Glomerular visceral epithelial cell (primary cell): ENCODE measurements around the gene FAM8A1.
A peak's percentile ranks its signal among the peaks of the same experiment; 100 is the strongest.

ENCODE experiments used
- DNase-seq: peaks from one replicate; pipeline ENCODE4 v3.0.0-alpha.2; 2016; ENCODE audit errors: extremely low spot score

Gene FAM8A1

GRCh38 chr6:17600527-17601385 lies 654 bp downstream of the FAM8A1 start:
- peak; percentile 48 for DNase-seq

DNA sequence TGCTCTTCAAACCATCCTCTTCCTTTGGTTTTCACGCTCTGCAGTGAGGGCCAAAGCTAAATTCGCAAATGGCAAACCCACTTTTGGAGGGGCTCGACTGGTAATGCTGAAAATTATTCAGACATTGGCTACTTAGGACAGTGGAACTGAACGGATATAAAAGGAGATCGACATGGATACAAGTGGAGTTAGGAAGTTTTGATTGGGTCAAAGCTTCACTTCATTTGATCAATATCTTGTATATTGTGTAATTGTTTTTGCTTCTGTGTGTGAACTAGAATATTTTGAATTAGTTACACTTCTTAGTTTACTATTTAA lies 1.2 kb downstream of the FAM8A1 start:
- no peak for DNase-seq

DNA sequence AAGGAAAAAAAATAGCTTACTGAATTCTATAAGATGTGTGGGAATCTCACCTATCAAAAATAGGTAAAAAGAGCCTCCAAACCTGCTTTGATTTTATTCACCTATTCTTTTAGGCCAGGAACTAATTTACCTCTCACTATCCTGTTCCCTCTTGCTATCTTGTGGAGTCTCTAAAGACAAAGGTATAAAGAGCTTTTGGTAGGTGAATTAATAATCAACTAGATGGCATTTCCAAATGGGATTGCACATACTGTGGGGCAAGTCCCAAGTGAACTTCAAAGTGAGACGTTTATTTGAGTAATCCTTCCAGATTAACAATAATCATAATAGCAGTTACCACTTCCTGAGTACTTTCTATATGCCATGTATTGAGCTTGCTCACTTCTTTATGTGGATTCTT lies 2.8 kb downstream of the FAM8A1 start:
- DNase-seq: peak; percentile 26

DNA sequence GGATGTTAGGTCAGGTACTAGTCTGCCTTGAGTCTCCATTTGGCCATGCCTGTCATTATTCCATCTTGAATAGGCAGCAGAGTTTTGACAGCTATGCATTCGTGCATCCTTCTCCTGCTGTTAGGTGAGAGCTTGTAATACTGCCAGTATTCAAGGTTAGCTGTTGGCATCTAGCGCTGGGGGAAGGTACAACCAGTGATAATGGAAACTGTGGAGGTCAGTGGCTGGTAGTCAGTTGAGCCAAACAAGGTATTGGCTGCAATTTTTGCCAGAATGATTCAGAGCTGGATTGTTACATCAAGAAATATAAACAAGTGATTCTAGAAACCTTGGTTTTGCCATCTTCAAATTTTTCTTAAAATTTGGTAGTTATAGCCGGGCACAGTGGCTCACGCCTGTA lies 6.5 kb downstream of the FAM8A1 start:
- no peak for DNase-seq

DNA sequence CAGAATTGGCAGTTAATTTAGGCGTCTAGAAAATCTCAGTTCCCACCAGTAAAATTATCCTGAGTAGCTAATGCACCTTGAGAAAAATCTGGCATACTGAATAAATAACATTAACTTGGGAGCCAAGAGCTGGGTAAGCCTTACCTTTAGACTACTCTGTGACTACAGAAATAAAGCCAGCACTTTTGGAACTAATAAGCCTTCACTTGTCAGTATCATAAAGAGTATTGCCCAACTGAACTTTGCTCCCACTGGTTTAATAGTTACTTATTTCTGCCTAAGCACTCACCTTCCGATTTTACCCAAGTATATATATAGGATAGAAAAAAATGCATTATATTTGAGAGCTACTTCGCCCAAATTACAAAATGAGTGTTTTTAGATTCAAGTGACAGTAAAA lies 10.7 kb downstream of the FAM8A1 start:
- DNase-seq: no peak

DNA sequence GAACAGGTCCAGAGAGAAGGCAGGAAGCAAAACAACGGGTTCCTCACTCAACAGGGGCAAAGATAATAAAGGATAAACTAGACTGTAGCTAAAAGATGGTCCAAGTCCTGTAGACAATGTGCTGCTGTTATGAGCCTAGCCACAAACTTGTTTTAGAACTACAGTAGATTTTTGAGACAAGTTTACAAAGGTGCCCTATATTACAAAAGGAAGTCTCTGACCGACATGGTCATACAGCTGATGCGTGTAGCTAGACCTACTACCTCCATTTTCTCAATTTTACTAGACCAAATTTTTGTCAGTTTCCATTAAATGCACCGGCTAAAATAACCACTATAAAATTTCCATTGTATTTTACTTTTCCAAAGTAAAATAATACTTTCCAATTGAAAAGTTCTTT lies 11.9 kb downstream of the FAM8A1 start:
- no peak for DNase-seq

DNA sequence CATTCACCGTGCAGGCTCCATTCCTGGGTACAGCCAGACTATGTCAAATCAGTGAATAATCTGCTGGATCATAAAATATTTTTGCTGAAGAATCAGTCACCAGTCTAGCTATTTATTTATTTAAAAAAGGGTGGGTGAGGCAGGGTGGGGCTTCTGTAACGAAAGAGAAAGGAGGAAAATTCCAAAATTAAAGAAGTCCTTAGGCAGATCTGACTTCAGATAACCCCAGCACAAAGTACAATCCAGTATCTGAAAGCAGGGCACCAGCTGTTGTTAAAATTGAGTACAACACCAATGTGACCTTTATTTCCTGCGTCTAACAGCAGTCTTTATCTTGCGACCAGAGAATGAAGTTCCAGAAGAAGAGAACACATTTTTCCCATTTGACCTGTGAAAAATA lies 15.7 kb downstream of the FAM8A1 start:
- no peak for DNase-seq

- no peak for DNase-seq
Measured at GRCh38 chr6:17621003-17621402, 20.9 kb downstream of the FAM8A1 start.

DNA sequence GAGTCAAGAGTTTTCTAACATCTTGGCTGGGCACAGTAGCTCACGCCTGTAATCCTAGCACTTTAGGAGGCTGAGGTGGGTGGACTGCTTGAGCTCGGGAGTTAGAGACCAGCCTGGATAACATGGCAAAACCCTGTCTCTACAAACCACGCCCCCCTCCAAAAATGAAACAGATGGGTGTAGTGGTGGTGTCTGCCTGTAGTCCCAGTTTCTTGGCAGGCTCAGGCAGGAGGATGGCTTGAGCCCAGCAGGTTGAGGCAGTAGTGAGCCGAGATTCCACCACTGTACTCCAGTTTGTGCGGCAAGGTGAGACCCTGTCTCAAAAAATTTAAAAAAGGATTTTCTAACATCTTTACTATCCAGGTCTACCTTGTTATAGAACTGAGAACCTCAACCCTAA lies 22.0 kb downstream of the FAM8A1 start:
- no peak for DNase-seq

DNA sequence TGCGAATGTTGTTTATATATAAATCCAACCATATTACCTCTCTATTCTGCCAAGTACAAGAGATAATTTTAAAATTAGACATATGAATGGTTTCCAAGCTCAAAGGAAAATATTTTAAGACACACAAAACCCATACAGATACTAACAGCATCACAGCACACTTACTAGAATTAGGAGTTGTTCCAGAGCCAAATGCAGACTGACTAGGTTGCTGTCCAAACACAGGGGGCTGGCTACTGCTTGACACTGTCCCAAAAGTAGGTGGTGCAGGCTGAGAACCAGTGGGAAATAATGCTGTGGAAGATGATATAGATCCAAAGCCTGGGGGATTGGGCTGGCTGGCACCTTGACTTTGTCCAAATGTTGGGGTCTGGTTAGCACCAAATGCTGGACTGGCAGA lies 24.3 kb downstream of the FAM8A1 start:
- DNase-seq: no peak

GRCh38 chr6:17628873-17629272 lies 28.8 kb downstream of the FAM8A1 start:
- DNase-seq: no peak

DNA sequence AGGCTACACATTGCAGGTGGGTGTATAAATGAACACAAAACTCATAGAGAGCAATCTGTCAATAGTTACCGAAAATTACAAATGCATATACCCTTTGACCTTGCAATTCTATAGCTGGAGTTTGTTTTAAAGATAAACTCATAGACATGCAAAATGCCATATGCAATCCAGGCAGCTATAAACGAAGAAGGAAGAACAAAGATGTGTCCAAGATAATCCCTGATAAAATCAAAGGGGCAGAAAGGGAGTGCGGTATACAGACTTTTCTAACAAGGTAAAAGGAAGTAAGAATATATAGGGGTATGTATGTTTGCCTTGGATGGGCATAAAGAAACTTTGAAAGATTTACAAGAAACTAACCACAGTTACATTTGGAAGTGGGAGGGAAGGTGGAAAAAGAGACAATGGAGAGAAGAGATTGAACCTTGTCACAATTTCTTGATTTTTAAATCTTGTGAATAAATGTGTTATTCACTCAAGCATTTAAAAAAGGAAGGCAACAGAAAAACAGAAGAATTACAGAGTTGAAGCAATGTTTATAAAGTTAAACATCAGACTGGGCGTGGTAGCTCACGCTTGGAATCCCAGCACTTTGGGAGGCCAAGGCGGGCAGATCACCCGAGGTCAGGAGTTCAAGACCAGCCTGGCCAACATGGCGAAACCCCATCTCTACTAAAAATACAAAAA lies 29.9 kb downstream of the FAM8A1 start:
- DNase-seq: no peak

- no peak for DNase-seq
Measured at GRCh38 chr6:17630511-17631073, 30.5 kb downstream of the FAM8A1 start.

- DNase-seq: no peak
Measured at GRCh38 chr6:17632934-17633333, 32.8 kb downstream of the FAM8A1 start.

DNA sequence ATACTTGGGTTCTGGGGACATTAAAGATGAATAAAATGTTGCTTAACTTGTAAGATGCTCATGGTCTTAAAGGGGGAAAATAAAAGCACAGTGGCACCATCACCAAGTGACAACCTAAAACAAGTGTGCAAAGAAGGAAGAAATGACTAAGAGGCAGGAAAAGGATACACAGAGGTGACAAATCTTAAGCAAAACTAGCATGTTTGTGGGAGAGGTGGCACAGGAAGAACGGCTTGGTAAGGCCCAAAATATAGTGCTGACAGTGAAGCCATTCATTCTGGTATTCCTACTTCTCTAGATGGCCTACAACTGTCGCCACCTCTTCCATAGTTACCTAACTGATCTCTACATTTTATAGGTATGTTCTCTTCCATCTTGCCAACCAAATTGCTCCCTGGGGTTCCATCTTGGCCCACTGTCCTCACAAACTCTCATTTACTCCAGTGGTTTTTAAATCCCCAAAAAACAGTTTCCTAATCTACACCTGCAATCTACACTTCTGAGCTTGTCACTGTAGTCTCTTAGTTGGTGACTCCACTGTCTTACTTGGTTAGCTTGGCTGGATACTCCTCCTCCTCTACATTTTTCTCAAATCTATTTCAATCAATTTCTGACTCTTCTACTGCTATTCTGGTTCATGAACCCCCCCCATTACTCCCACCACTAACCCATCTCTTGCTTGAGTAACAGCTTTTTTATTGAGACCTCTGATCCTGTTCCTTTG lies 33.5 kb downstream of the FAM8A1 start:
- DNase-seq: no peak

- no peak for DNase-seq
Measured at GRCh38 chr6:17635568-17635967, 35.5 kb downstream of the FAM8A1 start.

DNA sequence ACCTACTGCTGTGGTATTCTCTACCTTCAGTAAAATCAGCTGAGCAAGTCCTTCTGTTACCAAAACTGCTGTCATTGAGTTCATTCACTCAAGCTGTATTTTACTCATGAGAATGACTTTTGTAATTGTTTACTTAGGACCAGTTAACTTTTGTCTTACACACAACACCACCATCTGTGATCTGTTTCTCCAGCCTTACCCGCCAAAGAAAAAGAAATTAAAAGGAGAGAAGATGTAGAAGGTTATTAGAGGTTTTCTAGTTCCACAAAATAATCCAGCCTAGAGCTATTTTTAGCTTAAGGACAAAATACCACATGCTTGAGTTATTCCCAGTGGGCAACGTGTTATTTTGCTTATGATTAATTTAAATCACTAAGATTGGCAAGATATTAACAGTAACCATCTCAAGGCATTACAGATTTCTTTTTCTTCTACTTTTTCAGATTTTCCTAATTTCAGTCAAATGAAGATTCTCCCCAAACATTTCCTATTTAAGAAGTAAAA lies 38.2 kb downstream of the FAM8A1 start:
- no peak for DNase-seq

DNA sequence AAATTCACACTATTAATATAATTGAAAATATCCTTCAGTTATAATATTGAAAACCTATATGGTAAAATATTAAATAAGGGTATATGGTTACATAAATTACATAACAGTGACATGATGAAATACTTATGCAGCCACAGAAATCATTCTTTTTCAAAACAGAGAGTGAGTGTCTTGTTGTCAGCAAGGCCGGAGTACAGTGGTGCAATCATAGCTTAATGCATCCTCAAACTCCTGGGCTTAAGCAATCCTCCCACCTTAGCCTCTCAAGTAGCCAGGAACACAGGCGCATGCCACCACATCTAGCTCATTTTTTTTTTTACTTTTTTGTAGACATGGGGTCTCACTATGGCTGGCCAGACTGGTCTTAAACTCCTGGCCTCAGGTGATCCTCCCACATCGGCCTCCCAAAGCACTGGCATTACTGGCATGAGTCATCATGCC lies 40.4 kb downstream of the FAM8A1 start:
- no peak for DNase-seq

DNA sequence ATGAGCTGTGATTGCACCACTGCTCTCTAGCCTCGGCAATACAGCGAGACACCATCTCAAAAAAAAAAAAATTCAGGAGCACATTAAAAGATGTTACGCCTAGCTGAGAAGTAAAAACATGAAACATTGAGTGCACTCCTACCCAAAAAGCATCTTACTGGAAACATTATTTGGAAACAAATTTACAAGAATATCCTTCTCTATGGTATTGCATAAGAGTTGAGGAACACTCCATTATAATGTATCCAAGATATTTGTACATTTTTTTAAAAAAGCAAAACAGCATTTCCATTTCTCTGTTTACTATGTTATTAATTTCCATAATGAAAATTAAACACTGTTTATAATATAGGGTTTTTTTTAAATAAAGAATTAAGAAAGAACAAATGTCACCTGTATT lies 48.6 kb downstream of the FAM8A1 start:
- DNase-seq: no peak

DNA sequence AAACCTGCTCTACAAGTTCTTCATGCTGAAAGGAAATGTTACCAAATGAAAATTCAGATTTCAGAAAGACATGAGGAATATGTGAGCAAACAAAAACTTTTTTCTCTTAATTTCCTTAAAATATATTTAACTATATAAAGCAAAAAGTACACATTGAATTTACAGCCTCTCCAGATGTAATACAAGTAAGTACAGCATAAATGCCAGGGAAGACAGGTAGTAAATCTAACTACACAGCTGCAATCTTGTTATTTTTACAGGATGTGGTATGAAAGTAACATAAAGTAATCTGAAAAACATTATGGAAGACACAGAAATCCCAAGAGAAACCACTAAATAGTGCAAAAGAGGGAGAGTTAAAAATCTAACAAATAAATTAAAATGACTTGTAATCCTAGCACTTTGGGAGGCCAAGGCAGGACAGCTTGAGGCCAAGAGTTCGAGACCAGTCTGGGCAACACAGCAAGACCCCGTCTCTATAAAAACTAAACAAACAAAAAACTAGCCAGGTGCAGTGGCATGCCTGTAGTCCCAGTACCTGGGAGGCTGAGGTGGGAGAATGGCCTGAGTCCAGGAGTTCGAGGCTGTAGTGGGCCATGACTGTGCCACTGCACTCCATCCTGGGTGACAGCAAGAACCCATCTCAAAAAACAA lies 50.7 kb downstream of the FAM8A1 start:
- DNase-seq: no peak

DNA sequence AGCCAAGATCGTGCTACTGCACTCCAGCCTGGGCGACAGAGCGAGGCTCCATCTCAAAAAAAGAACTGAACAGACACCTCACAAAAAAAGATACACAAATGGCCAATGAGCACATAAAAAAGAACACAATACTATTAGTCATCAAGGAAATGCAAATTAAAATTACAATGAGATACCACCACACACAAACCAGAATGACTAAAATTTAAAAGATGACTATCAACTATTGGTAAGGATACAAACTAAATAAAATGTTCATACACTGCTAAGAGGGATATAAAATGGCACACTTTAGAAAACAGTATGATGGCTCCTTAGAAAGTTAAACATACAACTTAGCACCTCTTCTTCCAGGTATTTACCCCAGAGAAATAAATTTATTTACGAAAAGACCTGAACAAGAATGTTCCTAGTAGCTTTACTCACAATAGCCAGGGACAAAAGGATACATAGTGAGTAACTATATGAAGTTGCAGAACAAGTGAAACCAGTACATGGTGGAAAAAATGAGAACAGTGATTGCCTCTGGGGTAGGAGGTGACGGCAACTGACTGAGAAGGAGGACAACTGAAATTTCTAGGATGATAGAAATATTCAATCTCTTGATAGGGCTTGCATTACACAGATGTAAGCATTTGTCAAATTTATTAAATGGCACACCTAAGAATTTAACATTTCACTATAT lies 53.2 kb downstream of the FAM8A1 start:
- DNase-seq: no peak
